ENCODE results near the gene CCND1.

GRCh38 chr11:69680688-69681087 lies 39.7 kb downstream of the CCND1 start:
- no peak for TF ChIP-seq CTCF (IDR thresholded peaks at IDR 0.05)
- no peak for TF ChIP-seq EP300 (IDR thresholded peaks at IDR 0.05)
